HG02759 (cell line): ENCODE measurements around the gene TCOF1.

ENCODE experiments used
- ATAC-seq: cut with Tn5 transposase; IDR thresholded peaks from one replicate; pipeline ENCODE4 v1.9.1; 2021; ENCODE audit warnings: mild to moderate bottlenecking, moderate library complexity; ENCODE audit not compliant: unreplicated experiment

Gene TCOF1

GRCh38 chr5:150391064-150391834, 33.8 kb downstream of the TCOF1 start:
- no peak for ATAC-seq

- ATAC-seq, result no peak
Observed at GRCh38 chr5:150391986-150392385, 34.5 kb downstream of the TCOF1 start.

GRCh38 chr5:150392680-150393079, 35.2 kb downstream of the TCOF1 start:
- ATAC-seq, result no peak

GRCh38 chr5:150393096-150393645, 35.7 kb downstream of the TCOF1 start:
- ATAC-seq, result no peak

- ATAC-seq, result peak; percentile 69
Observed at GRCh38 chr5:150394131-150394530, 36.6 kb downstream of the TCOF1 start.

- ATAC-seq, result no peak
Observed at GRCh38 chr5:150394912-150395687, 37.6 kb downstream of the TCOF1 start.

- ATAC-seq, result no peak
Observed at GRCh38 chr5:150395688-150395975, 38.1 kb downstream of the TCOF1 start.

GRCh38 chr5:150396267-150396666, 38.8 kb downstream of the TCOF1 start:
- ATAC-seq, result no peak

GRCh38 chr5:150397146-150397781, 39.8 kb downstream of the TCOF1 start:
- no peak for ATAC-seq

GRCh38 chr5:150397782-150398721, 40.6 kb downstream of the TCOF1 start:
- no peak for ATAC-seq

- ATAC-seq, result peak; percentile 63
Observed at GRCh38 chr5:150398722-150399523, 41.4 kb downstream of the TCOF1 start.

- peak; percentile 15 for ATAC-seq
Observed at GRCh38 chr5:150399524-150400211, 42.2 kb downstream of the TCOF1 start.

GRCh38 chr5:150400316-150401075, 43.0 kb downstream of the TCOF1 start:
- ATAC-seq, result no peak

- ATAC-seq, result no peak
Observed at GRCh38 chr5:150401076-150401375, 43.5 kb downstream of the TCOF1 start.

- no peak for ATAC-seq
Observed at GRCh38 chr5:150401376-150402228, 44.1 kb downstream of the TCOF1 start.

- no peak for ATAC-seq
Observed at GRCh38 chr5:150402229-150402773, 44.8 kb downstream of the TCOF1 start.

GRCh38 chr5:150402901-150403342, 45.4 kb downstream of the TCOF1 start:
- no peak for ATAC-seq
